GM04503 (cell line): ENCODE measurements around the gene ATG3.
"Not testable (repeated sequence)": the region's sequence is repeated elsewhere in the genome, so short reads cannot be mapped to it uniquely, and the experiment has no call there.

ENCODE experiments used
- DNase-seq: peaks from one replicate; pipeline ENCODE4 v3.0.0-alpha.2; 2012; ENCODE audit warnings: low read depth

Gene ATG3

GRCh38 chr3:112560721-112561483 lies 860 bp downstream of the ATG3 start:
- DNase-seq: no peak

DNA sequence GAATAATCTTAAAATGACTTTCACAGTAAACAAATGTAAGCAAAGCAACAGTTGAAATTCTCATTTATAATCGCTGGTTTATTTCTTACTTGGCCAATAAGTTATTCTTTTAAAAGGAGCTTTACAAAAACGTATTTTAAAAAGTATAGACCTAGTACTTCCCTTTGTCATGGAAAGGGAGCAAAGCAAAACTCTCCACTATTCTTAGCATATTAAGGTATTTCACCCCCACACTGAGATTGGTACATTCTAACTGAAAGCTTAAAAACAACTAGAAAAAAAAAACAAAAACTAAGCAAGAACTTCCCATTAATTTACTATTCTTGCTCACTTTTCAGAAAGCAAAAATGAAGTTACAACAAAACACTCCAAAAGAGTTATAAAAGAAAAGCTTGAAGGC lies 1.5 kb downstream of the ATG3 start:
- no peak for DNase-seq

- DNase-seq: no peak
These were observed 3.8 kb downstream of the ATG3 start for GRCh38 chr3:112557976-112558375.

GRCh38 chr3:112555535-112556170 lies 6.1 kb downstream of the ATG3 start:
- no peak for DNase-seq

- no peak for DNase-seq
These were observed 10.9 kb downstream of the ATG3 start for GRCh38 chr3:112550859-112551258.

DNA sequence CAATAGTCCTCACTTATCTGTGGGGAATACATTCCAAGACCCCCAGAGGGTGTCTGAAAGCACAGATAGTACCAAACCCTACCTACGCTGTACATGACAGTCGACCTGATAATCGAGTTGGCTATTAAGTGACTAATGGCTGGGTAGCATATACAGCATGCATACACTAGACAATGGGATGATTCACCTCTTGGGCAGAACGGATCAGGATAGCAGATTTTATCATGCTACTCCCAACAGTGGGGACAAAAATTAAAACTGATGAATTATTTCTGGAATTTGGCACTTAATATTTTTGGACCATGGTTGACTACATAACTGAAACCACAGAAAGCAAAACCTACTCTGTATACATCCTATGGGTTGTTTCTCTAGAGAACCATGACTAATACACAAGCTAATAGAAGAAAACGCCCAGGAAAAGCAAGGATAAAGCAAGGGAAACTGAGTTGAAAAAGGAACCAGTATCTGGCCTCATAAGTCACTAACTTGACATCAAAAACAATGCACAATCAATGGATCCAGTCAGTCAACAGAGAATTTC lies 15.5 kb downstream of the ATG3 start:
- no peak for DNase-seq

DNA sequence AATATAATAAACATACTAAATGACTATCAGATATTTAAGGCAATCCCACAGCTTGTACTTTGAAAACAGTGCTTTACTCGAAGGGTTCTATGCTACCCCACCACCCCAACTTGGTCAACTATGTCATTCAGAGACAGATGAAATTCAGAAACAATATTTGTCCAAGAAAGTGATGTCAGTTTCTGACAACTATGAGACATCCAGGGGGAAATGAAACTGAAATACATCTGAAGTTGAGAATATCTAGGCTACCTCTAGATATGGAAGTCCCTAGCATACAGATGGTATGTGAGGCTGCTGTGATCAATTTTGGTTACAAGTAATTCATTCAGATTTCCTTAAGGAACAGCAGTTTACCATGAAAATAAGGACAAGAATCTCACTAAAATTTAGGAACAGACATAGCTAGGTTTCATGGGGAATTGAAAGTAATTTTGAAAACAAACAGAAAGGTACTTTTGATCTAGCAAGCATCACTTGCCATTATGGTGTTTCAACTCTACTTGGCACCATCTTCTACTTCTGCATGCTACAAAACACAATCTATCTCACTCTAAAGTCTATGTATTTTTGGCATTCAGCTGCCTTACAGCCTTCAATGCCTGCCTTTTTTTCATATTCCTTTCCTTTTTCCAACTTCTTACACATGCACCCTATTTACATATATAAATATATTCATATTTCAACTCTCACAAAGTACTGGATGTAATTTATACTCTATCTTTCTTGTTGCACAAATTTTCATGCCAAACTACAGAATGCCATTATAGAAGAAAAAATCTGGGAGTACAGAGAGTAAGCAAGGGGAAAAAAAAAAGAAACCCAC lies 21.7 kb downstream of the ATG3 start:
- no peak for DNase-seq

GRCh38 chr3:112531358-112531781 lies 30.4 kb downstream of the ATG3 start:
- no peak for DNase-seq

DNA sequence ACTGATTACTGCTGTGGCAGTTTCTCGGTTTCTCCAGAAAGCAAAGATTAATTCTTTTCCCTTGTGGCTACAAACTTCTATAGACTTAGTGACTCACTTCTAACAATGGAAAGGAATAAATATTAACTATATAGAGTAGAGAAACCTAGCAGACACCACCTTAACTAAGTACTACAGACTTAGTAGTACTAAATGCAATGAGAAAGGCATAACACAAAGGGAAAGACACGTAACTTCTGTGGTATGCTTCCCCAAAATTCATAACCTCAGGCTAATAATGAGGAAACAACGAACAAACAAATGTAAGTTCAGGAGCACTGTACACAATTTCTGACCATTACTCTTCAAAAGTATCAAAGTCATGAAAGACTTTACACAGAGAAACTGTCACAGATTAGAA lies 31.2 kb downstream of the ATG3 start:
- no peak for DNase-seq

DNA sequence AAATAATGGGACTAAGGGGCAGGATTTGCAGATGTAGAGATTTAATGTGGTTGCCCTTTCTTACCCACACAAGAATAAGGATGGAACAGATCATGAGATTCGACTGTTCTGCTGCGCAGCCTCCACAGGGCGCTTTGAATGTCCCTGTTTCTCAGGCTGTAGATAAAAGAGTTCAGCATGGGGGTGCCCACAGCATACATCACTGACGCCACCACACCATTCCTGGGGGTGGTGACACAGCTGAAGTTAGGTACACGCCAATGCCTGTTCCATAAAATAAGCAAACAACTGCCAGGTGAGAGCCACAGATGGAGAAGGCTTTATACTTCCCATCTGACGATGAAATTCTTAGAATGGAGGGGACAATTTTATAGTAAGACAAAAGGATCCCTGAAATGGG lies 37.6 kb downstream of the ATG3 start:
- not testable (repeated sequence) for DNase-seq

DNA sequence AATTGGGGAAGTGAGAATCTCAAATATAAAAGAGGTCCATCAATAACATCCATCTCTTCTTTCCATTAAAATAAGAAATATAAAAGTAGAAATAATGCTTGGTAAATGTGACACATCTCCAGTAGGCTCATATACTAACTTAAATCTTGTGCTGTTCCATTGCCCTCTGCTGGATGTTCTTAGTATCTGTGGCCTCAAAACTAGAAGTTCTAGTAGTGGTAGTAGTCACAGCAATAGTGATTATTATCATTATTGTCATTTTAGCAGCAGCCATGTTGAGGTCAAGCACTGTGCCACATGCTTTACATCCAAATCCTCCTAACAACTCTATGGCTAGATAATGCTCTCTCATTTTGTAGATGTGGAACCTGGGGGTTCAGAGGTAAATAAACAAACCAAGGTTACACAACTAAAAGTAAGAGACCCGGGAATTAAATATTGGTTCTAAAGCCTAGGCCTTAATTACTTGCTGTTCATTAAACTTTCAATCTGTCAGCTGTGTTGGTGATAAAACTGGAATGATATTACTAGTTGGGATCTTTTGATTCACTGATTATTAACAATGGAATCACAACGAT lies 42.2 kb downstream of the ATG3 start:
- peak; percentile 8 for DNase-seq

DNA sequence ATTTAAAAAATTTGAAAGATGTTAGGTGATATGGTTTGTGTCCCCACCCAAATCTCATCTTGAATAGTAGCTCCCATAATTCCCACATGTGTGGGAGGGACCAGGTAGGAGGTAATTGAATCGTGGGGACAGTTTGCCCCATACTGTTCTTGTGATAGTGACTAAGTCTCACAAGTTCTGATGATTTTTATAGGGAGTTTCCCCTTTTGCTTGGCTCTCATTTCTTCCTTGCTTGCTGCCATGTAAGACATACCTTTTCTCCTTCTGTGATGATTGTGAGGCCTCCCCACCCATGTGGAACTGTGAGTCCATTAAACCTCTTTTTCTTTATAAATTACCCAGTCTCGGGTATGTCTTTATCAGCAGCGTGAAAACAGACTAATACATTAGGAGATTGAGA lies 42.8 kb downstream of the ATG3 start:
- not testable (repeated sequence) for DNase-seq

- no peak for DNase-seq
These were observed 47.1 kb downstream of the ATG3 start for GRCh38 chr3:112514527-112515128.

DNA sequence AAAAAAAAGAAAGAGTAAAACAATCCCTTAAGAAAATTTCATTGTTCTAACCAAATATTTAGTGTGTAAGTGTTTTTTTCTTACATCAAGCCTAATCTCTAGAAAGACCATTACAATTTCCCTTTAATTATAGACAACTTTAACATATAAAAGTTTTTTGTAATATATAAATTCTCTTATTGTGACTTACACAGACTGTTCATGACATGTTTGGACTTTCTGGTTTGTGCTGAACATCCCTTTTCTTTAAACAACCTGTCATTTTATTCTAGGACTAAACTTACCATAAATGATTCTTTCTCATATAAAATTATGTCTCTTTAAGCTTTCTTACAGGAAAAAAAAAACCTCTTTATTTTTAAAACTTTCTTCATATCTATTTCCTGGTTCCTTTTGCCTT lies 49.4 kb downstream of the ATG3 start:
- DNase-seq: no peak

GRCh38 chr3:112508860-112509259 lies 52.9 kb downstream of the ATG3 start:
- no peak for DNase-seq

DNA sequence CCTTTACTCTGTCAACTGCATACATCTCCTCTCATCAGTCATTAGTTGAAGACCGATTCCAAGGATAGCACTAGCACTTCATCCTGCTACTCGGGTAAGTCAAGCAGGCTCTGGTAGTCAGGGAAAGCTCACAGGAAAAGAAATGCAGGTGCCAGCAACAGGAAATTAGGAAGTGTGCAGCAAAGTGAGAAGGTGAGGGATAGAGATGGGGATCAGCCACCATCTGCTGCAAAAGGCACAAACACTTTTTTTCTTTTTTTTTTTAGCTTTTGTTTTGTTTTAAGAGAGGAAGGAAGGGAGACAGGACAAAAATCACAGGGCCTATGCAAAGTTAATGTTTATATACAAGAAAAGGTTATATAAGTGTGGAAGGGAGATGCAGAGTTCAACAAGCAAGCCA lies 53.5 kb downstream of the ATG3 start:
- no peak for DNase-seq

- no peak for DNase-seq
These were observed 55.9 kb downstream of the ATG3 start for GRCh38 chr3:112505907-112506306.

GRCh38 chr3:112504123-112504522 lies 57.6 kb downstream of the ATG3 start:
- no peak for DNase-seq

GRCh38 chr3:112503304-112503972 lies 58.3 kb downstream of the ATG3 start:
- DNase-seq: no peak

- DNase-seq: no peak
These were observed 61.1 kb downstream of the ATG3 start for GRCh38 chr3:112500621-112501020.
